ENCODE measurements around the gene HSD17B11. TPM values are rescaled to one million over a fixed set of nuclear protein-coding genes. Genes with fewer than 3 reads are reported as not detected.

HSD17B11 gene, protein sequence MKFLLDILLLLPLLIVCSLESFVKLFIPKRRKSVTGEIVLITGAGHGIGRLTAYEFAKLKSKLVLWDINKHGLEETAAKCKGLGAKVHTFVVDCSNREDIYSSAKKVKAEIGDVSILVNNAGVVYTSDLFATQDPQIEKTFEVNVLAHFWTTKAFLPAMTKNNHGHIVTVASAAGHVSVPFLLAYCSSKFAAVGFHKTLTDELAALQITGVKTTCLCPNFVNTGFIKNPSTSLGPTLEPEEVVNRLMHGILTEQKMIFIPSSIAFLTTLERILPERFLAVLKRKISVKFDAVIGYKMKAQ
- total RNA-seq (41.0 TPM), polyA plus RNA-seq (100 to 1,000 TPM in 3 of 4 donors, 10 to 100 TPM in 1; 93.7 to 139 (median 104) TPM)

DNA sequence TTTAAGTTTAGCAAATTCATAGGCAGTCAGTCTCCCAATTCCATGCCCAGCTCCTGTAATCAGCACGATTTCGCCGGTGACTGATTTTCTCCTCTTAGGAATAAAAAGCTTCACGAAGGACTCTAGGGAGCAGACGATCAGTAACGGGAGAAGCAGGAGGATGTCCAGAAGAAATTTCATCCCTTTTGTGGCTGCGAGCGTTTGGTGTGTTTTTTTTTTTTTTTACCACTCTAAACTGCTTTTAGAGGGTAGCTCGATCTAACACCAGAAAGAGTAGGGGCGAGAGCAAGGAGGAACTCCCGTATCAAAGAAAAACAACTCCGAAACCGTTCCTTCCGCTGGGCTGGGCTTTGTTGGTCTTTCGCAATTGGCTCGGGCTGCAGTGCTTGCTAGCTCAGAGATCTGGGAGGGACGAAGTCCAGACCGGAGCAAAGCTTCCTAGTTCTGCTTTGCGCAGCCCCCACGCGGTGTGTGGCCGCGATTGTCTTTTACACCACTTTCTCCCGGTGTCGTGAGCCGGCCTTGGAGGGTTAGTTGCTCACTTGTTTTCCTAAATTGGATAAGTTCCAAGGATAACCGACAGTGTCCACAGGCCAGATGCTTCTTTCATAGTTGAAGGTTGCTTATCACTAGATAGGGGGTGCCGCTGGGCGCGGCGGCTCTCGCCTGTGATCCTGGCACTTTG, at the start of gene HSD17B11:
Gene HSD17B11, minus strand, starts transcription at position 298 of the 685 bp plus-strand sequence. Its CDS starts 118 bp downstream, at position 180.
- Mint-ChIP-seq H3K4me1 (peaks cover 23 to 55% (median 43%) of the 10 kb centered on the region in 4 donors), H3K36me3 (peaks cover 19% of the 10 kb centered on the region), H3K27me3 (peaks cover 4% of the 10 kb centered on the region), H3K4me3 (peak within 1 kb of the TSS; percentile 92 to 99 (median 96)), H3K9me3 (peaks cover 0 to 5% (median 0%) of the 10 kb centered on the region in 7 donors), H3K27ac (peak within 1 kb of the TSS; percentile 93 to 97 (median 95))
- peak within 1 kb of the TSS; percentile 97 for H3K4me3 ChIP-seq (ENCODE audit: low read depth, low read length)
- H3K9me3 ChIP-seq (ENCODE audit: control insufficient read depth in 2 of 2, low read length in 2 of 2): no peaks in the 10 kb centered on the region
- peaks cover 40% of the 10 kb centered on the region for H3K4me1 ChIP-seq (ENCODE audit: control insufficient read depth, insufficient read depth, low read length, poor library complexity, severe bottlenecking)
- no peaks in the 10 kb centered on the region for H3K27me3 ChIP-seq (ENCODE audit: control insufficient read depth, insufficient read depth, low read length)
- DNase-seq (peak; percentile 73 to 91 (median 80)), ATAC-seq (ENCODE audit: low read depth in 2 of 2) (peak; percentile 95 to 99)
- H3K27ac ChIP-seq (ENCODE audit: insufficient read depth, low read length, poor library complexity, severe bottlenecking): peak within 1 kb of the TSS; percentile 69
- H3K36me3 ChIP-seq (ENCODE audit: control insufficient read depth, insufficient read depth, low read length): no peaks in the 10 kb centered on the region

DNA sequence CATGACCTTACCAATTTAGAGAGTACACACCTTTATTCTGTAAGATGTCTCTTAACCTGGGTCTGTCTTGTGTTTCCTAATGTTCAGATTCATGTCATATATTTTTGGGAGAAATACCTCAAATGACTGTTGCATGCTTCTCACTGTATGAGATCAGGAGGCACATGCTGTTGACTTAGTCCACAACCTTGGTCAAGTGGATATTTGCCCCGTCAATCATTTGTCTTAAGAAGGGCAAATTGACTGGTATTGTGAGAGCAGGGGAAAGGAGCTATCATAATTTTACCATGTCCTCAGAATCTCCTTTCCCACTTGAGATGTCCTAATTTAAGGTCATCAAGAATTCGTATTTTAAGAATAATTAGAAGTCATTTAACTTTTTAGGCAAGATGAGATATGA, 42.4 kb upstream of the HSD17B11 start:
- no peak overlapping the region for H3K4me3 Mint-ChIP-seq
- H3K4me3 ChIP-seq (ENCODE audit: low read depth, low read length): no peak overlapping the region
- H3K4me1 Mint-ChIP-seq: peaks cover 16 to 42% (median 26%) of the 10 kb centered on the region in 4 donors
- no peaks in the 10 kb centered on the region for H3K27me3 Mint-ChIP-seq
- H3K27me3 ChIP-seq (ENCODE audit: control insufficient read depth, insufficient read depth, low read length): no peaks in the 10 kb centered on the region
- no peaks in the 10 kb centered on the region for H3K9me3 ChIP-seq (ENCODE audit: control insufficient read depth in 2 of 2, low read length in 2 of 2)
- H3K9me3 Mint-ChIP-seq: no peaks in the 10 kb centered on the region
- ATAC-seq (ENCODE audit: low read depth in 2 of 2) (no peak), DNase-seq (no peak)
- H3K27ac ChIP-seq (ENCODE audit: insufficient read depth, low read length, poor library complexity, severe bottlenecking): no peak overlapping the region
- H3K36me3 Mint-ChIP-seq: peaks cover 15% of the 10 kb centered on the region
- H3K27ac Mint-ChIP-seq: no peak overlapping the region
- H3K4me1 ChIP-seq (ENCODE audit: control insufficient read depth, insufficient read depth, low read length, poor library complexity, severe bottlenecking): peaks cover 6% of the 10 kb centered on the region
- peaks cover 7% of the 10 kb centered on the region for H3K36me3 ChIP-seq (ENCODE audit: control insufficient read depth, insufficient read depth, low read length)

DNA sequence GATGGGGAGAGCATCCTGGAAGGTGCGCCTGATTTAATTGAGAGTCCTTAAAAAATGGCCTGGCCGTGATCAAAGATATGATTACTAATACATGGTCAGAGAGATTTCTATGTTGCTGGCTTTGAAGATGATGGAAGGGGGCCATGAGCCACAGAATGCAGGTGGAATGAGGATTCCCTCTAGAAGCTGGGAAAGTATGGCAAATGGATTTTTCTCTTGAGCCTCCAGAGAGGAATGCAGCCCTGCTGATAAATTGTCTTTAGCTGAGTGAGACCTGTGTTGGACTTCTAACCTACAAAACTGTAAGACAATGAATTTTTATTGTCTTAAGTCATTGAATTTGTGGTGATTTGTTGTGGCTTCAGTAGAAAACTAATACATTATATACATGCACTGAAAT, 39.0 kb upstream of the HSD17B11 start:
- DNase-seq: no peak
- peaks cover 6% of the 10 kb centered on the region for H3K4me1 ChIP-seq (ENCODE audit: control insufficient read depth, insufficient read depth, low read length, poor library complexity, severe bottlenecking)
- H3K9me3 ChIP-seq (ENCODE audit: control insufficient read depth in 2 of 2, low read length in 2 of 2): no peaks in the 10 kb centered on the region
- ATAC-seq (ENCODE audit: low read depth in 2 of 2): no peak
- Mint-ChIP-seq H3K27ac (peak overlapping the region in 1 of 3 donors; percentile 3), H3K4me3 (no peak overlapping the region), H3K4me1 (peaks cover 16 to 61% (median 41%) of the 10 kb centered on the region in 4 donors), H3K9me3 (no peaks in the 10 kb centered on the region), H3K36me3 (no peaks in the 10 kb centered on the region), H3K27me3 (no peaks in the 10 kb centered on the region)
- H3K36me3 ChIP-seq (ENCODE audit: control insufficient read depth, insufficient read depth, low read length): no peaks in the 10 kb centered on the region
- no peak overlapping the region for H3K4me3 ChIP-seq (ENCODE audit: low read depth, low read length)
- no peaks in the 10 kb centered on the region for H3K27me3 ChIP-seq (ENCODE audit: control insufficient read depth, insufficient read depth, low read length)
- no peak overlapping the region for H3K27ac ChIP-seq (ENCODE audit: insufficient read depth, low read length, poor library complexity, severe bottlenecking)

DNA sequence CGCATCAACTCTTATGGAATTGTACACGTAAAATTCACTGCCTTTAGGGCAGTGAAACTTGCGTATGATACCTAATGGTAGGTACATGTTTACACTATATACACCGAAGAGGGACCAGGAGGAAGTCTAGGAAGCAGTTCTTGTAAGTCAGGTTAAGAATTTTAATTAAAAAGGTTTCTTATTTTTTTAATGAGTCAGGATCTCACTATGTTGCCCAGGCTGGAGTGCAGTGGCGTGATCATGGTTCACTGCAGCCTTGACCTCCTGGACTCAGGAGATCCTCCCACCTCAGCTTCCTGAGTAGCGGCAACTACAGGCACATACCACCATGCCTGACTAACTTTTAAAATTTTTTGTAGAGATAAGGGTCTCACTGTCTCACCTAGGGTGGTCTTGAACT, 38.0 kb upstream of the HSD17B11 start:
- Mint-ChIP-seq H3K4me1 (peaks cover 19 to 69% (median 46%) of the 10 kb centered on the region in 4 donors), H3K9me3 (no peaks in the 10 kb centered on the region)
- ATAC-seq (ENCODE audit: low read depth in 2 of 2): no peak

DNA sequence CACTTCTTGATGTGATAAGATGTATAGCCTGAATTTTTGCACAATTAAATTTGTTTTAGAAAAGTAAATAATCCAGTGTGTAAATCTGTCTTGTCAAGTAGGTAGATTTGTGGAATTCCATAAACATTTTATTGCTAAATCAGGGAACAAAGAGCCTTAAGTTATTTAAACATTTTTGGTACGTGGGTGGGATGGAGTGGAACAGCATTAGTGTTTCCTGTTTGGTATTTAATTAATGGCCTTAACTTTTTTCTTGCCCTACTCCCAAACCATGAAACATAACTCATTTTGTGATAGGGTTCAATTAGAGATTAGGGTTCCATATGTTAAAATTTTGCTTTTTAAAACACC, 36.5 kb upstream of the HSD17B11 start:
- Histone ChIP-seq H3K36me3 (ENCODE audit: control insufficient read depth, insufficient read depth, low read length) (no peaks in the 10 kb centered on the region), H3K4me1 (ENCODE audit: control insufficient read depth, insufficient read depth, low read length, poor library complexity, severe bottlenecking) (peaks cover 25% of the 10 kb centered on the region), H3K9me3 (ENCODE audit: control insufficient read depth in 2 of 2, low read length in 2 of 2) (no peaks in the 10 kb centered on the region), H3K27ac (ENCODE audit: insufficient read depth, low read length, poor library complexity, severe bottlenecking) (no peak overlapping the region), H3K4me3 (ENCODE audit: low read depth, low read length) (no peak overlapping the region), H3K27me3 (ENCODE audit: control insufficient read depth, insufficient read depth, low read length) (no peaks in the 10 kb centered on the region)
- H3K27me3 Mint-ChIP-seq: no peaks in the 10 kb centered on the region
- H3K4me1 Mint-ChIP-seq: peaks cover 18 to 71% (median 49%) of the 10 kb centered on the region in 4 donors
- H3K36me3 Mint-ChIP-seq: no peaks in the 10 kb centered on the region
- no peak for ATAC-seq (ENCODE audit: low read depth in 2 of 2)
- DNase-seq: no peak
- H3K9me3 Mint-ChIP-seq: no peaks in the 10 kb centered on the region
- no peak overlapping the region for H3K4me3 Mint-ChIP-seq
- H3K27ac Mint-ChIP-seq: no peak overlapping the region

More for the DNA sequence above, 38.0 kb upstream of the HSD17B11 start:
- no peak overlapping the region for H3K4me3 ChIP-seq (ENCODE audit: low read depth, low read length)
- Mint-ChIP-seq H3K27ac (no peak overlapping the region), H3K27me3 (no peaks in the 10 kb centered on the region), H3K4me3 (no peak overlapping the region), H3K36me3 (no peaks in the 10 kb centered on the region)
- H3K4me1 ChIP-seq (ENCODE audit: control insufficient read depth, insufficient read depth, low read length, poor library complexity, severe bottlenecking): peaks cover 15% of the 10 kb centered on the region
- H3K9me3 ChIP-seq (ENCODE audit: control insufficient read depth in 2 of 2, low read length in 2 of 2): no peaks in the 10 kb centered on the region
- no peaks in the 10 kb centered on the region for H3K36me3 ChIP-seq (ENCODE audit: control insufficient read depth, insufficient read depth, low read length)
- H3K27me3 ChIP-seq (ENCODE audit: control insufficient read depth, insufficient read depth, low read length): no peaks in the 10 kb centered on the region
- DNase-seq: no peak
- no peak overlapping the region for H3K27ac ChIP-seq (ENCODE audit: insufficient read depth, low read length, poor library complexity, severe bottlenecking)

DNA sequence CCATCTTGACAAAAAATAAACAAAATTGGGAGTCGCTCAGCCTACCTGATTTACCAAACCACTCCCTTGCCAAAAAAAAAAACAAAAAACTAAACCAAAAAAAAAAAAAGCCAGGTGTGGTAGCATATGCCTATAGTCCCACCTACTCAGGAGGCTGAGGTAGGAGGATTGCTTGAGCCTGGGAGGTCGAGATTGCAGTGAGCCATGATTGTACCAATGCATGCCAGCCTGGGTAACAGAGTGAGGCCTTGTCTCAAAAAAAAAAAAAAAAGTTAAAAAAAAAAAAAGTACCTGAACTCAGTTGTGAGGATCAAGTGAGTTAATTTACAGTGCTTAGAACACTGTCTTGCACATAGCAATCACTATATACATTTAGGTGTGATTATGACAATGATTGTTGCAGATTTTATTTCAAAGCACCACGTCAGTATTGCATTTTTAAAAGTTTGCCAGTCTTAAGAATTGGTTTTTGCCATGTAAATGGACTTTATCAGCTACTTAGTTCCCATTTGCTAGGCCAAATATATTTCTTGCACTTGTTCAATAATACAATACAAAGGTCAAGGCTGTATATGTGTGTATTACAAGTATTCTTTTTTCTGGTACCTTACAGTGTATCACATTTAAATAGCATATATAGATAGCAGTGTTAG, 36.0 kb upstream of the HSD17B11 start:
- Mint-ChIP-seq H3K4me1 (peaks cover 18 to 70% (median 48%) of the 10 kb centered on the region in 4 donors), H3K27ac (no peak overlapping the region), H3K4me3 (no peak overlapping the region)

DNA sequence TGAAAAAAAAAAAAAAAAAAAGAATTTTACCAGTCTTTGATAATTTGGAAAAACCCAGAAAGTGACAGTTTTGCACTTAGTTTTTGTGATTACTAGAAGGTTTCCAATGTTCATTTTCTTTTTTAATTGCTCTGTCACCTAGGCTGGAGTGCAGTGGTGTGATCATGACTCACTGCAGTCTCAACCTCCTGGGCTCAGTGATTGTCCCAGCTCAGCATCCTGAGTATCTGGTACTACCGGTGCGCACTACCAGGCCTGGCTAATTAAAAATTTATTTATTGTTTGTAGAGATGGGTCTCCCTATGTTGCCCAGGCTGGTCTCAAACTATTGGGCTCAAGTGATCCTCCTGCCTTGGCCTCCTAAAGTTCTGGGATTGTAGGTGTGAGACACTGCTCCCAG, 34.7 kb upstream of the HSD17B11 start:
- peaks cover 11 to 69% (median 48%) of the 10 kb centered on the region in 4 donors for H3K4me1 Mint-ChIP-seq
- no peaks in the 10 kb centered on the region for H3K27me3 Mint-ChIP-seq
- H3K4me3 Mint-ChIP-seq: peak overlapping the region in 3 of 4 donors; percentile 16 to 38 (median 29)

More for the DNA sequence above, 36.0 kb upstream of the HSD17B11 start:
- Mint-ChIP-seq H3K9me3 (no peaks in the 10 kb centered on the region), H3K36me3 (no peaks in the 10 kb centered on the region), H3K27me3 (no peaks in the 10 kb centered on the region)
- no peaks in the 10 kb centered on the region for H3K36me3 ChIP-seq (ENCODE audit: control insufficient read depth, insufficient read depth, low read length)
- H3K27ac ChIP-seq (ENCODE audit: insufficient read depth, low read length, poor library complexity, severe bottlenecking): no peak overlapping the region
- ATAC-seq (ENCODE audit: low read depth in 2 of 2) (no peak), DNase-seq (no peak)
- no peak overlapping the region for H3K4me3 ChIP-seq (ENCODE audit: low read depth, low read length)
- H3K27me3 ChIP-seq (ENCODE audit: control insufficient read depth, insufficient read depth, low read length): no peaks in the 10 kb centered on the region
- H3K9me3 ChIP-seq (ENCODE audit: control insufficient read depth in 2 of 2, low read length in 2 of 2): no peaks in the 10 kb centered on the region
- peaks cover 26% of the 10 kb centered on the region for H3K4me1 ChIP-seq (ENCODE audit: control insufficient read depth, insufficient read depth, low read length, poor library complexity, severe bottlenecking)

More for the DNA sequence above, 34.7 kb upstream of the HSD17B11 start:
- DNase-seq: no peak
- no peak for ATAC-seq (ENCODE audit: low read depth in 2 of 2)
- Histone ChIP-seq H3K27me3 (ENCODE audit: control insufficient read depth, insufficient read depth, low read length) (no peaks in the 10 kb centered on the region), H3K9me3 (ENCODE audit: control insufficient read depth in 2 of 2, low read length in 2 of 2) (no peaks in the 10 kb centered on the region), H3K4me1 (ENCODE audit: control insufficient read depth, insufficient read depth, low read length, poor library complexity, severe bottlenecking) (peaks cover 30% of the 10 kb centered on the region), H3K4me3 (ENCODE audit: low read depth, low read length) (no peak overlapping the region), H3K27ac (ENCODE audit: insufficient read depth, low read length, poor library complexity, severe bottlenecking) (no peak overlapping the region), H3K36me3 (ENCODE audit: control insufficient read depth, insufficient read depth, low read length) (no peaks in the 10 kb centered on the region)
- H3K9me3 Mint-ChIP-seq: no peaks in the 10 kb centered on the region
- H3K36me3 Mint-ChIP-seq: no peaks in the 10 kb centered on the region
- H3K27ac Mint-ChIP-seq: peak overlapping the region in 1 of 3 donors; percentile 11

Measured in CD4-positive, CD25-positive, alpha-beta regulatory T cell (primary cell).